Hematopoietic multipotent progenitor cell treated with erythropoietin and hydrocortisone succinate and interleukin-3 and kit ligand, for 4 days (in vitro differentiated cells): Measurements from ENCODE around the gene WWOX.

Source experiments
- DNase-seq: peaks from one replicate; pipeline ENCODE4 v3.0.0-alpha.2; 2015

Gene WWOX

DNA sequence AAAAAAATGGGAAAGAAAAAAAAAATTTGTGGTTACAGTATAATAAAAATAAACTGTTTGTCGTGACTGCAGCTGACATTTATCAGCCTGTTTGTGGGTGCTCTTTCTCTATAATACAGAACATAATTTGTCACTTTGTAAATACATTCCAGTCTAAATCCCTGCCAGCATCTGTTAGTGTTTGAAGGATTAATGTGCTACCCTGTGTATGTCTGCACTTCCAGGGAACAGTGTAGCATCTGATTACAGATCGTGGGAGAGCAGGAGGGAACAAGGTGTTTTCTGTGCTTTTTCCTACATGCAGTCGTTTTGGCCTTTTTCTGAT is 265.1 kb downstream of the WWOX start:
- no peak for DNase-seq

DNA sequence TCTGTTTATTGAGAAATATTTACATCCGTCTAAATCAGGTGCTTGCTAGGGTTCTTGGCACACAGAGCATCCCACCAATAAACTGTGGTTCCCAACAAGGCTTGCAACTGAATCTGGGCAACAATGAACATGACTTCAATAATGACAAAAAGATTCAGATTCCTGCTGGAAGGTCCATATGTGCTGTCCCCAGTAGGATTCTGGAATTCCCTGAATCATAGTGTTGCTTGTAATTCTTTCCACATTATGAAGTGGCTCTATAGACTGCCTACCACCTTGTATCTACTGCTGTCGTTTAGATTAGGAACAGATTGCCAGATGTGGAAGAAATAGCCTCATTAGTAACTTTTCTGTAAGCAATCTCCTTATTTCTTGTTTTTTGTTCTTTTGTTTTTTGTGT is 265.9 kb downstream of the WWOX start:
- DNase-seq = no peak

DNA sequence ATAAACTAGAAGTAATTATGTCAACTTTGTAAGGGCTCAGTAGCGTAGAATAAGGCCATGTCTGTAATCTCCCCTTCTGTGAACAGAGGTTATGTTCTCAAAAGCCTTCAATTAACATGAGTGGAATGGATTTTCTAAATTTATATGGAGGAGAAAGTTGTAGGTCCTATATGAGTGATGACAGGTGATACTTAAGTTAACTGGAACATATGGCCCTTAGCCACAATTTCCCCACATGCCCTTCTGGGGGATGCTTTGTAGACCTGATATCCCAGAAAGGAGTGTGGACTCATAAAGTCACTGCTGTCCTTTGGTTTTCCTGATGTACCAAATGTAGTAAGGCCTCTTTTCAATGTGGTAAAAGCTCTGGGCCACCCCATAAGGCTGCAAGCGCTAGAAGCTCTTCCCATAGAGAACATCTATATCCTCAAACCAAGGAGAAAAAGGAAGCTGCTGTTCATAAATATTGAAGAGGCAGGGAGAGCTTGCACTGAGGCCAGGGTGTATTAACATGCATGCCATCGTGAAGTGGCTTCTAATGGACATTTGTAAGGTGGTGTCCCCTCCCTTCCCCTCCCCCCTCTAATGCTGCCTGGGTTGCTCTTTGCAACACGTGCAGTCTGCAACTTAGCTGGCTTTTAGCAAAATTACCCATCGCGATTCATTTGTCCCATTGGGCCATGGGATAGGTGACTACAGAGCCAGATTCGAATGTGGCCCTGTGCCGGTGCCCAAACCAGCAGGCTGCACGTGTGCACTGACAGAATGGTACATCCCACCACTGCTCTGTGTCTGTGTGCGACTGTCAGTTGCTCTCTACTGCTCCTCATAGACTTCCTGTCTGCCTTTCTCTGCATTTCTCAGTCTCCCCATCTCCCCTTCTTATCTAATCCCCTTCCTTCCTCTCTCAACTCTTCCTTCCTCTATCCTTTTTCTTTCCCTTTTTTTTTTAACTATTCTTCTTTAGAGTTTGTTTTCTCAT is 269.0 kb downstream of the WWOX start:
- peak; percentile 10 for DNase-seq

DNA sequence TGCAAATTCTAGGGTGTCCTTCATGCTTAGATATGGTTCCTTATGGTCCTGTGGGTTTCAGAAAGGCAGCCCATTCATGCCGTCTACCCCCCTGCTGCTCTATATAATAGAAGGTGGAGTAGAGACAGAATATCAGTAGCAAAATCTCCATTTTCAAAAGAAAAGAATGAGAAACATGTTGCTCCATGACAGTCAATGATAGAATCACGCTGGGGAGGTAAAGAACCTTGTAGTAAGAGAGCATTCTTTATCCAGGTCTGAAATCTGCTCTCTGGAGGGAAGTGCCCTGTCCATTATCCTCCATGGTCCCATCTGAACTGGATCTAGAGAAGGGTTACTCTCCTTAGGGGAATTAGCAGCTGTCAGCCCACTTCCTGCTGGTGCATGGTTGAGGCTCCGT is 272.8 kb downstream of the WWOX start:
- DNase-seq = no peak

DNA sequence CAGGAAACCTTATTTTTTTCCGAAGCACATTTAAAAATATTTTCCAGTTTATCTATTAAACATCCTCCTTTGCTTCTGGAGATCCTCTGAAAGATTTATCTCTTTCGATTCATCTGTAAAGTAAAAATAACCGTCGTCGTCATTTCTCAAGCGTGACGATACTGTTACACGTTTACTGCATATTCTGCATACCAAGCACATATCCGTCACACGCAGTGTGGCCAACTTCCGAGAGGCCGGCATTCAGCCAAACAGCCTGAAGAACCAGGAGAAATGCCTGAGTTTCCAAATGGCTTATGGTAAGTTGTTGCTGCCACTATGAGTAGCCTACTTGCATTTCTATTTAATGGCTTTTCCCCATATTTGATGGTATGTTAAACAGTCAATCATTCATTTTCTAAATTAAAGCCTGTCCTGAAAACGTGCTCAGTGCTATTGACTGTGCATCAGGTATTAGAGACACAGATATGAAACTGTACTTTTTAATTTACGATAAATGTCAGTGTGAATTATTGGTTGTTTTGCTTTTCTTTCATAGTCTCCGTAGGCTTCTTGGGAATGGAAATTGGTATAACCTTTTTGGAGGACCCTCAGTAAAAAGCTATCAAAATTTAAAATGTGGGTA is 275.7 kb downstream of the WWOX start:
- no peak for DNase-seq

DNA sequence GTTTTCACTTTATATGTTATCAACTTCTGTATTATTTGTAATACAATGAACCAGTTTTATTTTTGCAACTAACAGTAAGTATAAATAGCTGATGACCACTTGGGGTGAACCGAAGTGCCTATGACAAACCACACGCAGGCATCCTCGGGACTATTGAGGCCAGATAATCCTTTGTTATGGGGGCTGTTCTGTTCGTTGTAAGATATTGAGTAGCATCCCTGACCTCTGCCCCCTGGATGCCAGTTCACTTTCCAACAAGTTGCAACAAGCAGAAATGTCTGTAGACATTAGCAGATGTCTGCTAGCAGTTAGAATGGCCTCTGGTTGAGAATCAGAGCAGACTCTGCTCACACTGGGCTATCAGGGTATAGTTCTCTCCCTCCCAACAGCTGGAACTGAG is 277.0 kb downstream of the WWOX start:
- peak; percentile 7 for DNase-seq

DNA sequence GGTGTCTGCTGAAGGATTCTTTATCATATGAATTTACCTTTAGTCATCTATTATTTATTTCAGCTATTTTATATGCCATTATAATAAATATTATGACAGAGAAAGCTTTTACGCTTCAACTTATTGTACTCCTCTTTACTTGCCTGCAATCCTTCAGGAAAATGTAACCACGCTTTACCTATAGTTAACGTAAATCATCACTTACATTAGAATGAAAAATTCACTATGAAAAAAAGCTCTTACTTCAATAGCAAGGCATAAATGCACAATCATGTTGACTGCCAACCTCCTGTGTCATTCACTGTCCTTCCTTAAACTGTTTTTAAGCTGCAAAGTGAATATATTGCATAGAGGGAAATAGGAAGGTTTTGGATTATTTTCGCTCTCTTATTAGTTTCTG is 277.9 kb downstream of the WWOX start:
- DNase-seq = no peak

DNA sequence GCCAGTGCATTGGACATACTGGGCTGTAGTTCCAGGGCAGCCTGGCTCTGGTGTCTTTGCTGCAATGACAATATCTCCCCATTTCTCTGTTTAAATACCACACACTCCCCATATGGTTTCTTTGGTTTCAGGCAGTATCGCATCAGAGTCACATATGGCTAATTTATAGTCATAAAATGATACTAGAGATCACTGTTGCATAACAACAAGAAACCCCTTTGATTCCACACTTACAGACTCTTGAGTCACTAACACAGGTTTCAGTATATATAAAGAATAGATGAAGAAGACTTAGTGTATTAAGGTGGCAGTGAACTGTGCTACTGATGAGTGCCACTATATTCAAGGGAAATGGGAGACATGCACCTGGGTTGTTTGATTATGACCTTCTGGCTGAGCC is 281.6 kb downstream of the WWOX start:
- DNase-seq = no peak

DNA sequence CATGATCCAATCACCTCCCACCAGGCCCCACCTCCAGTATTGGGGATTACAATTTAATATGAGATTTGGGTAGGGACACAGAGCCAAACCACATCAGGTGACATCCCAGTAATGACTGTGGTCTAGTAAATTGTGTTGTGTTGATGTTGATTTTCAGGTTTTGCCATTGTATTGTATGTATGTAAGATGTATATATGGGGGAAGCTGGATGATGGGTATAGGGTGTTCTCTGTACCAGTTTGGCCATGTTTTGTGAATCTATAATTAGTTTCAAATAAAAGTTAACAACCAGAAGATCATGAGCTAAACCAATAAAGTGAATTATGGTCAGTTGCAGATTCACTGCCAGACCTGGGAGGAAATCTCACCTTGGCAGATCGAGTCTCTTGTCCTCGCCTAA is 283.7 kb downstream of the WWOX start:
- no peak for DNase-seq

DNA sequence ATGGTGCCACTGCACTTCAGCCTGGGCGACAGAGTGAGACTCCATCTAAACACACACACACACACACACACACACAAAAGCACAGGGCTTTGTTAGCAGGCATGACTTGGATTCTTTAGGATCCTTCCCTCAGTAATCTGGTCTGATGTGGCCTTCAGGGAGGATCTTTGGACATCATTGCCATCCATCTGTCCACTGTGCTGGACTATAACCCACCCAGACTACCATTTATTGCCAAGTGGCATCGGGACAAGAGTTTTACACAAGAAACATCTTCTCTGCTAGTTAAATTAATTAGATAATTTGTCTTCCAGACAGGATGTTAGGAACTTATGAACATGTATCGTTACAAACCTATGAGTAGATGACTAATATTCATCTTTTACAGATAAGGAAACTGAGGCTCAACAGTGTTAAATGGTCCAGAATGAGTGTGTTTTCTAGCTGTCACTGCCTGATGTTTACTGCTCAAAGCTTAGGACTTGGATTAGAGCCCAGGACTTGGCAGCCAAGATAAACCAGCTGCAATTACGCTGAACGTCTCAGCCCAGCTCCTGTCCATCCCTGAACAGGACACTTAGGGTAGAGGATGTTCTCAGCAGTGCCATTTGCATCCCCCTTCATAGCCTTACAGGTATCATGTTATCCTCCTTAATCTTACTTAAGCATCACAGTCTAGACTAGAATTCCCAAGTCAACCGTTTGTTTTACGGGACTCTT is 285.8 kb downstream of the WWOX start:
- DNase-seq = no peak

DNA sequence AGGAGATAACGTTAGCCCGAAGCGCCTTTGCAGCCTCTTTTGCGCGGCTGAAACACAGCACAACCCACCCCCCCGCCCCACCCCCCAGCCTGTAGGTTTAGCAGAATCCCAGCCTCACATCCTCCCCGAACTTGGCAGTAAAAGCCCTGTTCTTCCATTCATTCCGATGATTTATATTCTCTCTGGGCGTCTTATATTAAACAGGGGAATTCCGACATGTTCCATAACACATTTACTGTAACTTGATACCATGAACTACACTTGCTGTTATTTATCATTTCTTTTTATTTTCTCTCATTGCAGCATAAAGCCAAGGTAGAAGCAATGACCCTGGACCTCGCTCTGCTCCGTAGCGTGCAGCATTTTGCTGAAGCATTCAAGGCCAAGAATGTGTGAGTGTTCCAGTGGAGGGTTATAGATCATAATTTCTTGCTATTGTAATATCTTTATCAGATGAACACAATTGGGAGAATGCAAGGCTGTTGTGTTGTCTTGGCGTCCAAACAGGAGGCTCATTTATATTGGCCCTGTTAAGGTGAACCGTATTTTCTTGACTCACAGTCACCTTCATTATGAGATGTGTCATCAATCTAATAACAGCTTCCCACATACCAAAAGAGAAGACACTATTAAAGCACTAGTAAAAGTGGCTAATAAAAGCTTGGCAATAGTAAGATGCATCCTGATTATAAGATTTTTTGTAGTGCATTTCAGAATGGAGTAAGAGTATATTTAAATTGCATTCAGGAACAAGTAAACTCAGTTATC is 287.3 kb downstream of the WWOX start:
- DNase-seq = no peak

DNA sequence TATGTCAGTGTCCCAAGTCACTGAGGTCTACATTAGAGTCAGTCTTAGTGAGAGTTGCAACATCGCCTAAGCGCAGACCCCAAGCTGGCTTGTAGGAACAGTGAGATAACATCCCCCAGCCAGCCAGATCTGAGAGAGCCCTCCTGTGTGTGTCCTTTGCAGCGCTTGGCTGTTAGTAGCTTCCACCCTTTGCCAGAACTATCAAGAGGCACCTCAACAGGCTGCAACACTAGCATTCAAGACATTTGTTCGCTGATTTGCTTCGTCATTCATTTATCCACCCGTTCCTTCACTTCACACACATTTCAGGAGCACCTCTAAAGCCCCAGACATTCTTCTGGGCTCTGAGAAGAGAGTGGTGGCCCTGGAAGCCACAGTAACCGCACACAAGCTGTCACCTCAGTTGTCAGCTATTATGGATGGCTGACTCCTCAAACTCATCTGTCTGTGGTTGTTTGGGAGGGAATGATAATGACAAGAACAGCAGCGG is 289.6 kb downstream of the WWOX start:
- DNase-seq = peak; percentile 66

DNA sequence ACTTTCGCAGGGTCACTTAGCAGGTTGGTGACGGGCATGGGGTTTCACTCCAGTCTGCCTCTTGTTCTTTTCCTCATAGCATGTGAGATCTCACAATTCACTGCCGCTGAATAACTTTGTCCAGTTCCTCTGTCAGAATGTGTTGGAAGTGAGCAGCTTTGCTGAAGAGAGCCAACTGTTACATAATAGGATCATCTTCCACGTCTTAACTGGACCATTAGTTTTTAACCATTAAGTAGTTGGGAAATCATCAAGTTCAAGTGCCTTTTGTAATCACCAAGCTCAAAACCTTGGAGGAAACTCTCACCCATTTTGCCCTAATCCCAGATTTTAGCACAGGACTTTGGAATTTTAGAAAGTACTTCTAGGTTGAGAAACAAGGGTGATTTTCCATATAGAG is 290.6 kb downstream of the WWOX start:
- DNase-seq = no peak

DNA sequence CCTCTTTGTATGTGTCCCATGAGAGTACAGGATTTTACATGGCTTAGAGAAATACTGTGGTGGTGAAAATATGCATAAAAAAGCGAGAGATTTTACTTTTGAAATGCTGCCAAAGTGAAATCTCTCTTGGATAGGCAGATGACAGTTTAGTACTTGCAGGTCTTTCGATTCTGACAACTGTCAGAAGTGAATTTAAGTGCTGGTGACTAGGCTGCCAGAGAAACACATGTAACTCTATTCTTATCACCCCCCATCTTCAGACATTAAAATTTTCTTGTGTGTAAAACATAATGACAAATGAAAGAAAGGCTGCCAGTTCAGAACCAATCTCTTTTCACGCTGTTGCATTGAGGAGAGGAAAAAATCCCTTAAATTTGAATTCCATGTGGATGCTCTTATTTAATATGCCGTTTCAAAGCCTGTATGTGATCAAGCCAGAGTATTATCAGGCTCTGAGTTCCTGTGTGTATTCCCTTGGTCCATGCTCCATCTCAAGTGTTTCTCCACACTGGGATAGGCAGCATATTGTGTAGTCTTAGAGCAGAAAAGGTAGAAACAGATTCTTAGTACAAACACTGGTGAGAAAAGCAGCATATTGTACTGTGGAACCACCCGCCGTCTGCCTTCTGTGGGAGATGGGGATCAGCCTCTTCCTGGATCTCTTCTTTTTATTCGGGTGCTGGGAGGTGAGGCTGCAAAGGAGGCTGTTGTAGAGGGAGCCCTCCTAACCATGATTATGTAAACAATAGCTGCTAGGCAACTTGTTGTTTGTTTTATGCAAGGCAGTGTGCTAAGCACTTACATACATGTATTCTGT is 291.3 kb downstream of the WWOX start:
- no peak for DNase-seq

DNA sequence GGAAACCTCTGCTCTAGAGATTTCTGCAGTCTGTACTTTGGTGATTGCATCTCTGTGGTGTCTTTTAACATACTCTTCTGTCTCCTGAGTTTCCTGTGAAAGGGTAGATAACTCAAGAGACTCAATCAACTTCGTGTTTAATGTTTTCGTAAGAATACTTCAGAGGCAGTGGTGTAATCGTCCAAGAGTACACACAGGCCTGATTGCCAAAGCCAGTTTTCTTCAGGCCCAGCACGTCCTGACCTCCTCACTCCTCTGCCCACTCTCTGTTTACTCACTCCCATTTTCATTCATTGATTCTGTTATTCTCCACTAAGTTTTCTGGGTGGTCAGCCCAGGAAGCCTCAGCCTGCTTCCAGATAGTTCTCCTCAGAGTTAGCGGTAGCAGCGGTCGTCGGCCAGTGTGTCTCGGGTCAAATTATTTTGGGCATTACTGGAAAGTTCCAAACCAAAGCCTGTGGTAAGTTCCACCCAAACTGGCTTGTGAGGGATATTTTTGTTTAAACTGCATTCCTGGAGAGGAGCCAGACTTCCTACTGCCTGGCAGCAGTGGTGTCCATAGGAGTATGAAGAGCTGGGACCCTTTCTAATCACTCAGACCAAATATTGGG is 293.2 kb downstream of the WWOX start:
- DNase-seq = no peak

DNA sequence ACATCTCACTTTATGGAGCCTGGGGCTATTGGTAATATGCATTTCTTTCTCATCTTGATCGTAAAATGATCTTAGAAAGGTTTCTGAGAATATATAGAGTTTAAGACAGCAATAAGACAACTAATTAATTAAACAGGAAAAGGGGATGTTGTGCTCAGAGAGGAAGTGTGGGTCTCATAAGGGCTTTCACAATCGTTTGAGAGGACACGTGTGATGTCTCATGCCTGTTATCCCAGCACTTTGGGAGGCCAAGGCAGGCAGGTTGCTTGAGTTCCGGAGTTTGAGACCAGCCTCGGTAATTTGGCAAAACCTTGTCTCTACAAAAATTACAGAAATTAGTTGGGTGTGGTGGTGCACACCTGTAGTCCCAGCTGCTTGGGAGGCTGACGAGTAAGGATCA is 295.6 kb downstream of the WWOX start:
- peak; percentile 18 for DNase-seq

DNA sequence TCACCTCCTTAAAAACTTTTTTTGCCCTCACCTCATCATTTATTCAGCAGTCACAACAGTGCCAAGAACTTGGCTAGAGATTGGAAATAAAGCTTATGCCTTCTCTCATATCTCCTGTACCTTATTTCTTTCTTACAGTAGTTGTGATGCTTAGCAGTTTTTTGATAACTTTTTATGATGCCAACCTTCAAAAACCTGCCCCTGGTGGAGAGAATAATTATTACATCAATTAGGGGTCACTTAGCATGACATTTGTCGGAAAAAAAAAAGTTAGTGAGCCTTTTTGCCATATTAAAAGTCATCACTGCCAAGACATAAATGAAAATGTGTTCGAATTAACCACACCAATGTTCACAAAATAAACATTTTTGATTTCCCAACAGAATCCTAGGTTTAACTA is 296.6 kb downstream of the WWOX start:
- DNase-seq = peak; percentile 58

DNA sequence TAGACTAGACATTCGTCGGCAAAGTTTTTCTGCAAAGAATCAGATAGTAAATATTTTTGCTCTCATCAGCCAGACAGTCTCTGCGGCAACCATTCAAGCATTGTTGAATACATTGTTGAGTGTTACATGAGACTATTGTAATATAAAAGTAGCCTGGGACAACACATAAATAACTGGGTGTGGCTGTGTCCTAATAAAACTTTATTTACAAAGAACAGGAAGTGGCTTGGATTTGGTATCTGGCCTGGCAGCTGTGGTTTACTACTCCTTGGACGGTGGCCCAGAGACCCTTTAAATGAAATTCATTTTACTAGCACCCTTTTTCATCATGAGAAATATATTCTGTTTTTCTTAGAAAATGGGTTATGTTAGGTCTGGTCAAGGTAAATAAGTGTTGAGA is 297.2 kb downstream of the WWOX start:
- peak; percentile 9 for DNase-seq

DNA sequence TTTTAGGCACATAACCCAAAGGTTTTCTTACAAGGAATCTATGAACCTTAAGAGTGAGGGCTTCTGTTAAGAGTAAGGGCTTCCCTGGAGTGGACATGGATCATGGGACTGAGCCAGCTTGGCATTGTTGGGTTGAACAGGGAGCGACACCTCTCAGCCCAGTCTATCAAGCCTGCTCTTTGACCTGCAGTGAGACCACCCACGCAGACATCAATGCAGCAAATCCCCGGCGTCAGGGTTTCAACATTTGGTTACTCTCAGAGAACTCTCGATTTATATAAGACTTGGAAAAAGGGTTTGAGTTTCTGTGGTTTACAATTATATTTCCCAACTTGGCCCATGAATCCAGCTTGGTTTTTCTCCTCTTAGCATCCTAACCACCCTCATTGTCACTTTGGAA is 299.9 kb downstream of the WWOX start:
- DNase-seq = no peak

DNA sequence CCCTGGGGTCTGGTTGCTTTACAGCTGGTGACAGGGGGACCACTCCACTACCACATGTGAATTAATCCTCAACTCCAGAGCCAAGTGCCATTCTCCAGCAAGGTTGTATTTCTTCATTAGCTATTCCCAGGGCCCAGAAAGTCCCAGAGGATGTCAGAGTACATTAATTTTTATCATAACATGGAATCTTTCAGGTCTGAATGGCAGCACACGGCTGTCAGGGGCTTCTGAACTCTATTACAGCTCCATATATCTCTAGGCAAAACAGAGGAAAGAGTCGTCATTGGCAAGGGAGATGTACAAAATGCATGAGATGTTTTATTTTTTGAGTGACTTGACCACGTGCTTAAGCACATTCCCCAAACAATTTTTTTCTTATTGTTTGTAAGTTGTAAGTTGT is 303.4 kb downstream of the WWOX start:
- no peak for DNase-seq

DNA sequence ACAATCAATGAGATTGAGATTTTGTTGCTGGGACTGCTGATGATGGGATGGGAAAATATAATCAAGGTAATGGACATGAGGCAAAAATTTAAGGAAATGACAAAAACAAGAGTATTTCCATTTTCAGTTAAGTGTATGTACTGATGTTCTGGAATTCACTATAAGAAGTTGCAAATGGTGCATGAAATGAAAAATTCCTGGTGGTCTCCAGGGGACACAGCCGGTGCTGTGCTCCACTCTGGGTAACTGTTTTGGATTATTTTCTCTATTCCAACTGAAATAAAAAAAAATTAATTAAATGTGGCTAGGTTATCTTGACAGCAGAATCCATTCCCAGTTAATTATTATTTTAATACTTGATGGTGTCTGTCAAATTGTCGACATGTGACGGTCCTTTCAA is 305.6 kb downstream of the WWOX start:
- DNase-seq = no peak

DNA sequence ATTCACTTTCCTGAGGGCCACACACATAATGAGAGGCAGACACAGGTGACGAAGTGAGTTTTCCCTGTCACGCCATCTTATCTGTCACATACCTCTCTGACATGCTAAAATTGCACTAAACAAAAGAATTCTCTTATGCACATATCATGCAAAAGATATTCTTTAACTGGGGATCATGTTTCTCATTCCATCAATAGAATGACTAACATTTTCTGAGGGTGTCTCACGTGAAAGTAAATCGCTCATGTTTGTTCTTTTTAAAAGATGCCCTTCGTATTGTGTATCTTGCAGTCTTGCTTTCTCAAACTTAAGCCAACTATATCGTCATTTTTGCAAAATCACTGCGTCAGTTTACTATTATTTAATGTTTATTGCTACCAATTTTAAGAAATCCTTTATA is 306.4 kb downstream of the WWOX start:
- no peak for DNase-seq
